Measurements from ENCODE around the gene TMEM129.
A peak's percentile ranks its signal among the peaks of the same experiment; 100 is the strongest.
"Not testable (repeated sequence)": the region's sequence is repeated elsewhere in the genome, so short reads cannot be mapped to it uniquely, and the experiment has no call there.

TMEM129 gene

DNA sequence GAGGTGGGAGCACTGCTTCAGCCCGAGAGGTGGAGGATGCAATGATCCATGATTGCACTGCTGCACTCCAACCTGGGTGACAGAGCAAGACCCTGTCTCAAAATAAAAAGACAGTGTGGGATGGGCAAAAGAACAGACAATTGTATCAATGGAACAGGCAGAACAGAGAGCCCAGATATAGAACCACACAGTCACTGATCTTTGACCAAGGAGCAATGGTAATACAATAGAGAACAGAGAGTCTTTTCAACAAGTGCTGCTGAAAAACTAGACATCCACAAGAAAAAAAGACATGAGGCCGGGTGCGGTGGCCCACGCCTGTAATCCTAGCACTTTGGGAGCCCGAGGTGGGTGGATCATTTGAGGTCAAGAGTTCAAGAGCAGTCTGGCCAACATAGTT is 42.9 kb downstream of the TMEM129 start:
- no peak overlapping the region for H3K9ac ChIP-seq (ENCODE audit: low read depth, low read length)
- no peaks in the 10 kb centered on the region for H3K36me3 ChIP-seq (ENCODE audit: insufficient read depth, low read length)
- H3K4me3 ChIP-seq (ENCODE audit: low read length) = no peak overlapping the region
- peaks cover 7% of the 10 kb centered on the region for H3K4me1 ChIP-seq (ENCODE audit: control insufficient read depth, insufficient read depth, low read length)
- H3K9me3 ChIP-seq (replicated peaks; ENCODE audit: low read length) = no peaks in the 10 kb centered on the region
- no peak overlapping the region for H3K4me2 ChIP-seq (ENCODE audit: low read length)
- no peaks in the 10 kb centered on the region for H3K27me3 ChIP-seq (ENCODE audit: control insufficient read depth, insufficient read depth, low read length)

DNA sequence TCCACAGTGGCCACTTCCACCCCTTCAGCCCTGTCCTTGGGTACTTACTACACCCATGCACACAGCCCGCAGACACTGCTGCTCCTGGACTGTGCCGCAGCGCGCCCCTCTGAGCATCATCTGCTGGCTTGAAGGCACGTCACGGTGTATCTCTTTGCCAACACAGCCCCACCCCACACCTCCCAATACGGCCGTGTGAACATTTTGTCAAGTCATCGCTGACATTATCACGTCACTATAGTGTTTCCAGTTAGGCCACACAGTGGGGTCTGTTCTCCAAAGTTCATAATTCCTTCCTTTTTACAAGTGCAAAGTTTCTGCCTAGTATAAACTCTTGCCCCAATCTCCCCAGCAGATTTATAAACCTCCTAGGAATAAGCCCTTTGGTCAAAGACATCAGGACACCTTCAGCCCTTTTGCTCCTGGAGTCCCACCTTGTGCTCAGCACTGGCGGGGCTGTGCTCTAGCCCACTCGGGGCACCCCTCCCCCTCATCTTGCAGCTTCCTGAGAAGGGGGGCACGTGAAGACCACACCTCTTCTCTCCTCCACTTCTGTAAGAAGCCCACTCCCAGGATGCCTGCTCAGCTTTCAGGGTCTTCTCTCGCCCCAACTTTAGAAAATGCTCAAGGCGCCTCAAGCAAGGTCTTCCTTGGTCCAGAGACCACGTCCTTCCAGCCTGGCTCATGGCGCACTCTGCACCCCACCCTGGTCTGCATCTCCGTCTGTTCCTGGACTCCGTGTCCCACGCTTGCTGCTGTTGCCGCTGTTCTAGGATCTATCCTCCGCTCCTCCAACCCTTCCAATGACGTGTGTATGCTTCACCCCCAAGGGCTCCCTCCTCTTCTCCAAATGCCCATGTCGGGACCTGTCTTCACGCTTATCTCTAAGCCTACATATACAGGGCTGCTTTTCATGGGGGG is 44.3 kb downstream of the TMEM129 start:
- H3K9ac ChIP-seq (ENCODE audit: low read depth, low read length) = no peak overlapping the region
- H3K27me3 ChIP-seq (ENCODE audit: control insufficient read depth, insufficient read depth, low read length) = no peaks in the 10 kb centered on the region
- no peak overlapping the region for H3K4me3 ChIP-seq (ENCODE audit: low read length)
- no peaks in the 10 kb centered on the region for H3K36me3 ChIP-seq (ENCODE audit: insufficient read depth, low read length)
- H3K4me1 ChIP-seq (ENCODE audit: control insufficient read depth, insufficient read depth, low read length) = no peaks in the 10 kb centered on the region
- H3K4me2 ChIP-seq (ENCODE audit: low read length) = no peak overlapping the region
- H3K9me3 ChIP-seq (replicated peaks; ENCODE audit: low read length) = no peaks in the 10 kb centered on the region

DNA sequence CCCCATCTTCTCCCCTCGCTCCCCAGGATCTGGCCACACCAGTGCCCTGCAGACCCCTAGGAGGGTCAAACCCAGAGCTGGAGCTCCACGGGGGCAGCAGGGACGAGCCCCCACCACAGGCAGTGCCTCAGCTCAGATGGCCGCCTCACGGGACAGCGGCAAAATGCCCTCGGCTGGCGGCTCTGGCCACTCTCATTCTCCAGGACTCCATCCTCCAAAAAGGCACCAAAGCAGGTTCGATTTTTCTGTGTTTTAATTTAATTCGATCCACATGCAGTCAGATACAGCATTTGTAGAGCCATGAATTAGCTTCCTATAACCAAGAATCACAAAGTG is 45.4 kb downstream of the TMEM129 start:
- Histone ChIP-seq H3K36me3 (ENCODE audit: insufficient read depth, low read length) (no peaks in the 10 kb centered on the region), H3K4me2 (ENCODE audit: low read length) (no peak overlapping the region), H3K27me3 (ENCODE audit: control insufficient read depth, insufficient read depth, low read length) (no peaks in the 10 kb centered on the region), H3K9me3 (replicated peaks; ENCODE audit: low read length) (no peaks in the 10 kb centered on the region), H3K4me1 (ENCODE audit: control insufficient read depth, insufficient read depth, low read length) (no peaks in the 10 kb centered on the region), H3K9ac (ENCODE audit: low read depth, low read length) (no peak overlapping the region), H3K4me3 (ENCODE audit: low read length) (no peak overlapping the region)

- Histone ChIP-seq H3K9ac (ENCODE audit: low read depth, low read length) (no peak overlapping the region), H3K27me3 (ENCODE audit: control insufficient read depth, insufficient read depth, low read length) (no peaks in the 10 kb centered on the region), H3K4me3 (ENCODE audit: low read length) (no peak overlapping the region), H3K4me2 (ENCODE audit: low read length) (no peak overlapping the region), H3K9me3 (replicated peaks; ENCODE audit: low read length) (no peaks in the 10 kb centered on the region), H3K4me1 (ENCODE audit: control insufficient read depth, insufficient read depth, low read length) (no peaks in the 10 kb centered on the region), H3K36me3 (ENCODE audit: insufficient read depth, low read length) (no peaks in the 10 kb centered on the region)
Measured at GRCh38 chr4:1675136-1675801, 45.9 kb downstream of the TMEM129 start.

- no peaks in the 10 kb centered on the region for H3K27me3 ChIP-seq (ENCODE audit: control insufficient read depth, insufficient read depth, low read length)
- H3K36me3 ChIP-seq (ENCODE audit: insufficient read depth, low read length) = no peaks in the 10 kb centered on the region
- H3K4me2 ChIP-seq (ENCODE audit: low read length) = no peak overlapping the region
- no peak overlapping the region for H3K4me3 ChIP-seq (ENCODE audit: low read length)
- no peaks in the 10 kb centered on the region for H3K9me3 ChIP-seq (replicated peaks; ENCODE audit: low read length)
- H3K4me1 ChIP-seq (ENCODE audit: control insufficient read depth, insufficient read depth, low read length) = no peaks in the 10 kb centered on the region
- no peak overlapping the region for H3K9ac ChIP-seq (ENCODE audit: low read depth, low read length)
Measured at GRCh38 chr4:1674682-1675081, 46.4 kb downstream of the TMEM129 start.

- Histone ChIP-seq H3K27me3 (ENCODE audit: control insufficient read depth, insufficient read depth, low read length) (no peaks in the 10 kb centered on the region), H3K4me1 (ENCODE audit: control insufficient read depth, insufficient read depth, low read length) (peaks cover under 1% of the 10 kb centered on the region), H3K36me3 (ENCODE audit: insufficient read depth, low read length) (no peaks in the 10 kb centered on the region), H3K9me3 (replicated peaks; ENCODE audit: low read length) (no peaks in the 10 kb centered on the region), H3K4me2 (ENCODE audit: low read length) (no peak overlapping the region), H3K9ac (ENCODE audit: low read depth, low read length) (no peak overlapping the region), H3K4me3 (ENCODE audit: low read length) (no peak overlapping the region)
Measured at GRCh38 chr4:1673671-1674070, 47.5 kb downstream of the TMEM129 start.

DNA sequence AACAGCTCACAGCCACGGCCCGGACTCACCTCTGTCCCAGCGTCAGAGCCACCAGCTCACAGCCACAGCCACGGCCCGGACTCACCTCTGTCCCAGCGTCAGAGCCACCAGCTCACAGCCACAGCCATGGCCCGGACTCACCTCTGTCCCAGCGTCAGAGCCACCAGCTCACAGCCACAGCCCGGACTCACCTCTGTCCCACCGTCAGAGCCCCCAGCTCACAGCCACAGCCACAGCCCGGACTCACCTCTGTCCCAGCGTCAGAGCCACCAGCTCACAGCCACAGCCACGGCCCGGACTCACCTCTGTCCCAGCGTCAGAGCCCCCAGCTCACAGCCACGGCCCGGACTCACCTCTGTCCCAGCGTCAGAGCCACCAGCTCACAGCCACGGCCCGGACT is 50.1 kb downstream of the TMEM129 start:
- not testable (repeated sequence) for H3K4me3 ChIP-seq (ENCODE audit: low read length); H3K36me3 ChIP-seq (ENCODE audit: insufficient read depth, low read length); H3K9me3 ChIP-seq (replicated peaks; ENCODE audit: low read length); H3K4me2 ChIP-seq (ENCODE audit: low read length); H3K27me3 ChIP-seq (ENCODE audit: control insufficient read depth, insufficient read depth, low read length); H3K9ac ChIP-seq (ENCODE audit: low read depth, low read length)
- H3K4me1 ChIP-seq (ENCODE audit: control insufficient read depth, insufficient read depth, low read length) = peaks cover 10% of the 10 kb centered on the region

DNA sequence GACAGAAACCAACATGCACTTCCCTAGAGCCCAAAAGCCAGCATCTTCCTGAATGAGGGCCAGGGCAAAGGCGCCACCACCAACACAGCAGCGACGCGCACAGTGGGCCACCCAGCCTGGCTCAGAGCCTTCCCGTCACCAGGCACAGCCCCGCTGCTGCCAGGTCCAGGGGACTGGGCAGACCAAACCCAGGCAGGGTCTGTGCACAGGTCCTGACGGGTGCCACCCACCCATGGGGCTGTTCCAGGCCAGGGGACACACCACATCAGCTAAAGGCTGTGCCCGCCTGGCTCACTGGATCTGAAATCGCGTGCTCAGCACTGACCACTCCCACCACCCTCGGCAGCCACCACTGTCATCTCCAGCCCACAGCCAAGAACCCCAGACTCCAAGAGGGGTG is 50.8 kb downstream of the TMEM129 start:
- H3K4me2 ChIP-seq (ENCODE audit: low read length) = no peak overlapping the region

GRCh38 chr4:1669850-1670249 is 51.3 kb downstream of the TMEM129 start:
- Histone ChIP-seq H3K9ac (ENCODE audit: low read depth, low read length) (no peak overlapping the region), H3K4me1 (ENCODE audit: control insufficient read depth, insufficient read depth, low read length) (peaks cover 10% of the 10 kb centered on the region), H3K4me2 (ENCODE audit: low read length) (no peak overlapping the region), H3K27me3 (ENCODE audit: control insufficient read depth, insufficient read depth, low read length) (no peaks in the 10 kb centered on the region), H3K4me3 (ENCODE audit: low read length) (no peak overlapping the region), H3K9me3 (replicated peaks; ENCODE audit: low read length) (no peaks in the 10 kb centered on the region), H3K36me3 (ENCODE audit: insufficient read depth, low read length) (no peaks in the 10 kb centered on the region)

More for the DNA sequence above, 50.8 kb downstream of the TMEM129 start:
- Histone ChIP-seq H3K36me3 (ENCODE audit: insufficient read depth, low read length) (no peaks in the 10 kb centered on the region), H3K9me3 (replicated peaks; ENCODE audit: low read length) (no peaks in the 10 kb centered on the region), H3K27me3 (ENCODE audit: control insufficient read depth, insufficient read depth, low read length) (no peaks in the 10 kb centered on the region), H3K9ac (ENCODE audit: low read depth, low read length) (no peak overlapping the region), H3K4me1 (ENCODE audit: control insufficient read depth, insufficient read depth, low read length) (peaks cover 10% of the 10 kb centered on the region), H3K4me3 (ENCODE audit: low read length) (no peak overlapping the region)

DNA sequence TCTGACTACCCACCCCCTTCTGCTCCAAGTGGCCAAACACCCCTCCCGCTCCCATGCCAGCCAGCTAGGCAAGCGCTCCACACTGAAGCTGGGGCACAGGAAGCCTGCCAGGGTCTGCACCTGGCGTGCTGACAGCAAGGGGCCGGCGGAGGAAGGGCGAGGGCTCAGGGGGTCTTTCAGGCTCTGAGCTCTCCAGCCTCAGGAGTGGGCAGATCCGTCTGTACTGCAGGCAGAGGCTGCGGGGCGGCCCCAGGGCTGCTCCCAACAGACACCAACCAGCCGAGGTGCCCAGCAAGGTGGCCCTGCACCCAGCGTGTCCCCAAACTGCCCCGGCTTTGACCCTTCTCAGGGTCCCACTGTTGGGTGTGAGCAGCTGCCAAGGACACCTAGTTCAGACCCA is 51.9 kb downstream of the TMEM129 start:
- peaks cover 10% of the 10 kb centered on the region for H3K4me1 ChIP-seq (ENCODE audit: control insufficient read depth, insufficient read depth, low read length)
- H3K9me3 ChIP-seq (replicated peaks; ENCODE audit: low read length) = no peaks in the 10 kb centered on the region
- no peaks in the 10 kb centered on the region for H3K27me3 ChIP-seq (ENCODE audit: control insufficient read depth, insufficient read depth, low read length)
- H3K9ac ChIP-seq (ENCODE audit: low read depth, low read length) = no peak overlapping the region
- no peaks in the 10 kb centered on the region for H3K36me3 ChIP-seq (ENCODE audit: insufficient read depth, low read length)
- no peak overlapping the region for H3K4me2 ChIP-seq (ENCODE audit: low read length)
- H3K4me3 ChIP-seq (ENCODE audit: low read length) = no peak overlapping the region

GRCh38 chr4:1668488-1668840 is 52.7 kb downstream of the TMEM129 start:
- H3K27me3 ChIP-seq (ENCODE audit: control insufficient read depth, insufficient read depth, low read length) = no peaks in the 10 kb centered on the region
- no peaks in the 10 kb centered on the region for H3K36me3 ChIP-seq (ENCODE audit: insufficient read depth, low read length)
- peaks cover 10% of the 10 kb centered on the region for H3K4me1 ChIP-seq (ENCODE audit: control insufficient read depth, insufficient read depth, low read length)
- no peak overlapping the region for H3K9ac ChIP-seq (ENCODE audit: low read depth, low read length)
- H3K4me3 ChIP-seq (ENCODE audit: low read length) = no peak overlapping the region
- H3K4me2 ChIP-seq (ENCODE audit: low read length) = peak overlapping the region; percentile 11
- H3K9me3 ChIP-seq (replicated peaks; ENCODE audit: low read length) = no peaks in the 10 kb centered on the region

GRCh38 chr4:1667273-1667672 is 53.9 kb downstream of the TMEM129 start:
- H3K9me3 ChIP-seq (replicated peaks; ENCODE audit: low read length) = no peaks in the 10 kb centered on the region
- no peaks in the 10 kb centered on the region for H3K27me3 ChIP-seq (ENCODE audit: control insufficient read depth, insufficient read depth, low read length)
- H3K36me3 ChIP-seq (ENCODE audit: insufficient read depth, low read length) = no peaks in the 10 kb centered on the region
- no peak overlapping the region for H3K4me3 ChIP-seq (ENCODE audit: low read length)
- peaks cover 10% of the 10 kb centered on the region for H3K4me1 ChIP-seq (ENCODE audit: control insufficient read depth, insufficient read depth, low read length)
- no peak overlapping the region for H3K9ac ChIP-seq (ENCODE audit: low read depth, low read length)
- no peak overlapping the region for H3K4me2 ChIP-seq (ENCODE audit: low read length)
